ENCODE results near the gene CRIP1.

The CRIP1 gene

DNA sequence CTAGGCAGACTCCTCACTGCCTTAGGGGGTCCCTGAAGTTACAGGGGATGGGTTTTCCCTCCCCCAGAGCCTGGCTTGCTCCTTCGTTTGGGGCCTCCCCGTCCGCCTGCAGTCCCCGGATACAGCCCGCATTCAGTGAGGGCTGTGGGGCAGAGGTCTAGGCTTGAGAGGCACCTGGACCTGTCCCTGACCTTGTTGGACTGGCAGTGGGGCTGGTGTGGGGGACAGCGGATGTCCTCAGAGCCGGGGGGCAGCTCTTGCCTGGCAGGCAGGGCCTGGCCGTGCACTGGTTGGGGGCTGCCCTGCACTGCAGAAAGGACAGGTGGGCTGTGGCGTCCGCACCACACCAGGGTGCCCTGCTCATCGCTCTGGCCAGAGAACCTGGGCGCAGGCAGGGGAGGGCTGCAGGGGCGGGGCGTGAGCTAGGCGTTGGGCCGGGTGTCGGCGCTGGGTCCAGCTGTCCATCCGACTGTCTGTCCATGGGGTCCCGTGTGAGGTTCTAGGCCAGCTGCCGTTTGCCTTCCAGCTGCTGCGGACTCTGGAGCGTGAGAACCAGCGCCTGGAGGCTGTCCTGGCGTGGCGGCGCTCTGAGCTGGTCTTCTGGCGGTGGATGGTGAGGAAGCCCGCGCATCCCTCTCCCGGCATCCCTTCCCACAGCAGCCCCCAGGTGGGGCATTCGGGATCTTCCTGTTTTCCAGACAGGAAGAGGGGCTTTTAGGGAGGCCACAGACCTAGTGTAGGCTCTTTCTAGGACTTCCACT, 10.3 kb downstream of the CRIP1 start:
- no peak overlapping the region for H3K4me3 Mint-ChIP-seq
- H3K36me3 Mint-ChIP-seq (ENCODE audit: low read depth): peaks cover under 1% of the 10 kb centered on the region
- H3K9me3 Mint-ChIP-seq: no peaks in the 10 kb centered on the region
- peaks cover 2% of the 10 kb centered on the region for H3K4me1 Mint-ChIP-seq
- no peaks in the 10 kb centered on the region for H3K27me3 Mint-ChIP-seq
- ATAC-seq: no peak
- no peak for DNase-seq
- no peak overlapping the region for H3K27ac Mint-ChIP-seq

DNA sequence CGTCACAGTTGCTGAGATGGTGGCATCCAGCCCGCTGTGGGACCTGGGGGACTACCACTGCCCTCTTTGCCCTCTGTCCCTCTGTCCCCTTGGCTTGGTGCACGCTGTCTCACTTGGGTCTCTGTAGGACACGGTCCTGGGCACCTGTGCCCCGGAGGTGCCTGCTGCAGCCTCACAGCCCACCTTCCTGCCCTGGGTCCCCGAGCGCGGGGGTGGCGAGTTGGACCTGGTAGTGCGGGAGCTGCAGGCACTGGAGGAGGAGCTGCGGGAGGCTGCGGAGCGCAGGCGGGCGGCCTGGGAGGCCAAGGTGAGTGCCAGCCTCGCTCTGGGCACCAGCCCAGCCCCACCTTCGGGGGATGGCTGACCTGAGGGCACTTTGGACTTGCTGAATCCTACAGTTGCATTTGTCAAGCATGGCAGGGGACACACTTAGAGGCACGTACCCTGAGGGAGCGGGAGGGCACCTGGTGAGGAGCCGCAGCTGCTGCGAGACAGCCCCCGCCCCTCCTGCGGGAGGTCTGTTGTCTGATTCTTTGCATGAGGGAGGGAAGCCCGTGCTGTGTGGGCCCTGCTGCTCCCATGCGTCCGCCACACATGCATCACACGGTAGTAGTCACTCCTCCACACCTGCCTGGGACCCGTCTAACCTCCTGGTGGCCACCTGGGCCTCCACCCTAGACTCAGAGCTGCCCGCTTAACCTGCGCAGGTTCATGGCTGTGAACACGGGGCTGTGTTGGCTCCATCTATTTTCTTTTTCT, 11.2 kb downstream of the CRIP1 start:
- Mint-ChIP-seq H3K4me3 (no peak overlapping the region), H3K4me1 (no peaks in the 10 kb centered on the region), H3K36me3 (ENCODE audit: low read depth) (no peaks in the 10 kb centered on the region), H3K27ac (no peak overlapping the region), H3K27me3 (no peaks in the 10 kb centered on the region), H3K9me3 (no peaks in the 10 kb centered on the region)
- DNase-seq: no peak
- no peak for ATAC-seq

DNA sequence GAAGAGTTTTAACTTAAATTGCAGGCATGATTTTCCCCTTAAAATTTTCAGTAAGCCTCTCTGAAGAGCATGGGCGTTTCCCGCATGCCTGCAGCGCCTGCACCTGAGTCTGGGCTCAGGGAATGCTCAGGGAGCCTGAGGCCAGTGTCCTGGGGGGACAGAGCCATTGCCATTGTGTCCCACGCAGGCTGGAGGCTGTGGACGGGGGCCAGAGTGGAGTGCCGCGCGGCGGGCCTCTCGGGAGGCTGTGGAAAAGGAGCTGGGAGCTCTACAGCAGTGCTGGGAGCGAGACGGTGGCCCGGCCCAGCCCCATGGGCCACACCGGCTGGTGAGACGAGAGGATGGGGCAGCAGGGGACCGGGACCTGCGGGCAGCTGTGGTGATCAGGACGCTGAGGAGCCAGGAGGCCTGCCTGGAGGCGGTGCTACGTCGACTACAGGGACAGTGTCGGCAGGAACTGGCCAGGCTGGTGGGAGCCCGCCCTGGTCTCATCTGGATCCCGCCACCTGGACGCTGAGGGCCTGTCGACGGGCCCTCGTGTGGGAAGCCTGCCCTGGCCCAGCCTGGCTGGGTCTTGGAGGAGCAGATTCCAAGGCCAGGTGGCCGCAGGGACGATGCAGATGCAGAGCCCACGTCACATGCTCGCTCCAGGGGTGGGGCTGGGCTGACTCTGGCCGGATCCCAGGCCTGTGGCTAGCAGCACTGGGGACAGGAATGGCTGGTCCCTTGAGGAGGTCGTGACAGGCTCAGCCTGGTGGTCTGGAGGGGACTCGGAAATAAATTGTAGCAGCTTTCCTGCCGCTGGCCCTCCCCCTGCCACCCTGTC, 12.0 kb downstream of the CRIP1 start:
- H3K27me3 Mint-ChIP-seq: peaks cover 4% of the 10 kb centered on the region
- no peaks in the 10 kb centered on the region for H3K9me3 Mint-ChIP-seq
- H3K27ac Mint-ChIP-seq: no peak overlapping the region
- H3K4me3 Mint-ChIP-seq: no peak overlapping the region
- ATAC-seq: no peak
- DNase-seq: no peak
- no peaks in the 10 kb centered on the region for H3K4me1 Mint-ChIP-seq
- no peaks in the 10 kb centered on the region for H3K36me3 Mint-ChIP-seq (ENCODE audit: low read depth)

DNA sequence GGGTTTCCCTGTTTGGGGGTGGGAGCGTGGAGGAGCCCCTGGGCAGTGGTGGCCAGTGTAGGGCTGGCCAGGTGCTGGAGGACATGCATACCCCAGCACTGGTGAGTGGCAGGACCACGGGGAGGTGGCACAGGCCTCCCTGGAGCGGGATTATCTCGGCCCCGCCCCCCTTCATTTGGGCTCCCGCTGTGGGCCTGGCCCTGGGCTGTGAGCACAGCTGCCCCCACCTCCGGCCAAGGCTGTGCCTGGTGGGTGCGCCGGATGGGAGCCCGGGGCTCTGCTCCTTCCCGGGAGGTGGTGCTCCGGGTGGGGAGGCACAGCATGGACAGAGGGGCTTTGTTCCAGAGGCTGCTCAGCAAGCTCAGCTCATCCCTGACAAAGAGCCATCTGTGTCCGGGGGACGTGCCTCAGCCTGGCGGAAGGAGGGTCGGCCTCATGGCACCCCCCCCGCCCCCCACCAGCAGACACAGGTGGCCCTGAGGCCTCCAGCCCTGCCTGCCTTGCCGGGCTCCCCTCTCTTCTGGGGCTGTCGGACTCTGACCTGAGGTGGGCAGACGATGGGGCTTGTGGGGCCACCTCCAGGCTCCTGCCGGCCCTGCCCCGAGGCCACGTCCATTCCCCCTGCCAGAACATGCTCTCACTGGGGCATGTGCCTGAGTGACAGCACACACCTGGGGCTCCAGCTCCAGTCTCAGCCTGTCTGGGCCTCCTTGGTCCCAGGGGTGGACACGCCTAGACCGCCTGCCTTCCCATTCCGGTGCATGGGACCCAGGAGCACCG, 12.8 kb downstream of the CRIP1 start:
- no peak for DNase-seq

DNA sequence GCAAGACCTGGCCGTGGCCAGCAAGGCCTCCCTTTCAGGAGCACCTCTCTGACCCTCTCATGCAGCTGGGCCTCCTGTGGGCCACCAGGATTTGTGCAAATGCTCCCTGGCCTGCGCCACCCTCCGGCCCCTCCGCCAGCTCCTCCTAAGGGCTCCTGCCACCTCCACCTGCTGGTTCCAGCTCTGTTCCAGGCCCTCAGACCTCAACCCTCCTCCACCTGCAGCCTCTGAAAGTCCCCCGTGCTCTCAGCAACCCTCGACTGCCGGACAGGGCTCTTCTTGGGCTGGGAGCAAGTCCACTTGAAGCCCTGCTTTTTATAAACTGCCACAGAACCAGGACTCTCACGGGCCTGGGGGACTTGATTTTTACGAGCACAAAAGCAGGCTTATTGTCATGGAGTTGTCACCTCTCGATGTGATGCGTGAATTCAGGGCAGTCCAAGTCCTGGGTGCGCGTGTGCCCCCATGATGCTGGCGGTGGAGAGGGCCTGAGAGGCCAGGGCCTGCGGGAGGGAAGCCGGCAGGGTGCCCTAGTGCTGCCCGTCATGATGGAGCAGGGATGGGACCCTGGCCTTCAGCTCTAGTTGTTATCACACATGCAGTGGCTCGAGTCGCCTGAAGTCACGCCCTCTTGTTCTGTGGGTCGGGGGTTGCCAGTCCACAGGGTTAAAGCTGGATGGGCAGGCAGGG, 13.5 kb downstream of the CRIP1 start:
- Mint-ChIP-seq H3K27me3 (peaks cover 5% of the 10 kb centered on the region), H3K9me3 (no peaks in the 10 kb centered on the region), H3K4me1 (no peaks in the 10 kb centered on the region), H3K4me3 (no peak overlapping the region), H3K36me3 (ENCODE audit: low read depth) (no peaks in the 10 kb centered on the region), H3K27ac (no peak overlapping the region)
- ATAC-seq (no peak), DNase-seq (no peak)

More for the DNA sequence above, 12.8 kb downstream of the CRIP1 start:
- H3K36me3 Mint-ChIP-seq (ENCODE audit: low read depth): no peaks in the 10 kb centered on the region
- H3K9me3 Mint-ChIP-seq: no peaks in the 10 kb centered on the region
- H3K27ac Mint-ChIP-seq: no peak overlapping the region
- ATAC-seq: no peak
- H3K4me3 Mint-ChIP-seq: no peak overlapping the region
- no peaks in the 10 kb centered on the region for H3K4me1 Mint-ChIP-seq
- peaks cover 5% of the 10 kb centered on the region for H3K27me3 Mint-ChIP-seq

DNA sequence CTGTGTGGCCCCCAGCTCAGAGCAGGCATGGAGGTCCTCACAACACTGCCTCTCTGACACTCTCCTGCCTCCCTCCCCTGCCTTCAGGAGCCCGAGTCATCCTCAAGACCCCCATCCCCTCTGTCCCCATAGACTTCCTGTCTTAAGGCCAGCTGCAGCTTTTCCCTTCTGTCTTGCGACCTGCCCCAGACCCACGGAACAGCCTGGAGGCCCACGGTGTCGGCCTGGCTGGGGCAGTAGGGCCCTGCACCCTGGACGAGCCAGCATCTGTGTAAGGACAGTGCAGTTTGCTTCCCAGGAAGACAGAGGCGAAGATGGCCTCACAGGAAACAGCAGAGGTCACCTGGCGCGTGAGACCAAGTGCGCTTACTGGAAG, 14.0 kb downstream of the CRIP1 start:
- H3K36me3 Mint-ChIP-seq (ENCODE audit: low read depth): no peaks in the 10 kb centered on the region
- no peak for ATAC-seq
- H3K9me3 Mint-ChIP-seq: no peaks in the 10 kb centered on the region
- H3K4me1 Mint-ChIP-seq: no peaks in the 10 kb centered on the region
- no peak overlapping the region for H3K27ac Mint-ChIP-seq
- H3K4me3 Mint-ChIP-seq: no peak overlapping the region
- peaks cover 5% of the 10 kb centered on the region for H3K27me3 Mint-ChIP-seq
- no peak for DNase-seq

DNA sequence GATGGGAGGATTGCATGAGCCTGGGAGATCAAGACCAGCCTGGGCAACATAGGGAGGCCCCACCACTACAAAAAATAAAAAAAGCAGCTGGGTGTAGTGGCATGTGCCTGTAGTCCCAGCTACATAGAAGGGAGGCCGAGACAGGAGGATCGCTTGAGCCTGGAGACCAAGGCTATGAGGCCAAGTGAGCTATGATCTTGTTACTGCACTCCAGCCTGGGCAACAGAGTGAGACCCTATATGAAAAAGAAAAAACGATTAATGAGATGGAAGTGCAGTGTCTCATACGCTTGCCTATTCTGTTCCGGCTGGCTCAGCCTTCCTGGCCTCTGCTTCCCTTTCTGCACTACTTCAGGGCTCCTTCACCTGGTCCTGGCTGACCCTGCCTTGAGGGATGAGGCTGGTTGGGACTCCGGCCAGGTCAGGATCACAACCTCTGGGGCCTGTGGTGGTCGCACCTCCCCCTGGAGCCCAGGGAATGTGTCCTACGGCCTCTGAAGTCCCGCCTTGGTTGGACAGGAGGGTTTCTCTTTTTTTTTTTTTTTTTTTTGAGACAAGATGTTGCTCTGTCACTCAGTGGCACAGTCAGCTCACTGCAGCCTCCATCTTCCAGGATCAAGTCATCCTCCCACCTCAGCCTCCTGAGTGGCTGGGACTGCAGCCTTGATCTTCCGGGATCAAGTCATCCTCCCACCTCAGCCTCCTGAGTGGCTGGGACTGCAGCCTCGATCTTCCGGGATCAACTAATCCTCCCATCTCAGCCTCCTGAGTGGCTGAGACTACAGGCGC, 15.0 kb downstream of the CRIP1 start:
- Mint-ChIP-seq H3K36me3 (ENCODE audit: low read depth) (no peaks in the 10 kb centered on the region), H3K27me3 (peaks cover 5% of the 10 kb centered on the region), H3K4me1 (no peaks in the 10 kb centered on the region), H3K9me3 (no peaks in the 10 kb centered on the region), H3K27ac (no peak overlapping the region), H3K4me3 (no peak overlapping the region)
- no peak for DNase-seq
- ATAC-seq: no peak

DNA sequence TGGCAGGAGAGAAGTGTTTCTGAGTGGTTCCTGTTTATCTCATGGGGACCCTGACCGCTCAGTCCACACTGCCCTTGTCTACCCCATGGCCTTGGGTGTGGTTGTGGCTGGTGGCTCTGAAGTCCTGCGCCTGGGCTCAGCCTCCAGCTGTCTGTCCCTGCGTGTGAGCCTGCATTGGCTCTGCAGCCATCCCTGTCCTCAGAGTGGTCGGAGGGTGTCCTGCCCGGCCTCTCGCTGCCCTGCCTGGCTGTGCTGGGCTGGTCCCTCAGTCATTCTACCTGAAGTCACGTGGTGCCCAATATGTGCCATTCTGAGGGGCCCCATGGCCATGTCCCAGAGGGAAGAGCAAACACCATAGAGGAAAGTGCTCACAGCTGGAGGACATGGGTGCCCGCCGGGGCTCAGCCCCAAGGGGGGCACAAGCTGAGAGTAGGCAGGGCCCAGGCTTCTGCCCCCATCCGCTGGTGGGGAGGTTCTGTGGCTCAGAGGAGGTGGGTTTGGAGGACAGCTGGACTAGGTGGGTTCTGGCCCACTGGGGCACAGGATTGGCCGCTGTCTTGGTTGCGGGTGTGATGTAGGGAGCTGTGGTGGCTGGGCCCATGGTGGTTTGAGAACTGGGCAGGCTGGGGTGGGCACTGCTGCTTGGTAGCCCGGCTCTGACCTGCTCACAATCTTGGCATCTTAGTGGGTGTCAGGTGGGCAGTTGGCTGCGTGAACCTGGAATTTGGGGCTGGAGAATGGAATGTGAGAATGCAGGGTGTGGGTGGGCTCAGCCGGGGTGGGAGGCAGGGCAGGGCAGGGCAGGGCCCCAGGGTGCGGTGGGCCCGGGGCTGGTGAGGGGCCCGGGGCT, 16.0 kb downstream of the CRIP1 start:
- DNase-seq (no peak), ATAC-seq (no peak)
- Mint-ChIP-seq H3K27me3 (peaks cover 8% of the 10 kb centered on the region), H3K36me3 (ENCODE audit: low read depth) (no peaks in the 10 kb centered on the region), H3K4me1 (peaks cover 2% of the 10 kb centered on the region), H3K4me3 (no peak overlapping the region), H3K27ac (no peak overlapping the region), H3K9me3 (no peaks in the 10 kb centered on the region)

DNA sequence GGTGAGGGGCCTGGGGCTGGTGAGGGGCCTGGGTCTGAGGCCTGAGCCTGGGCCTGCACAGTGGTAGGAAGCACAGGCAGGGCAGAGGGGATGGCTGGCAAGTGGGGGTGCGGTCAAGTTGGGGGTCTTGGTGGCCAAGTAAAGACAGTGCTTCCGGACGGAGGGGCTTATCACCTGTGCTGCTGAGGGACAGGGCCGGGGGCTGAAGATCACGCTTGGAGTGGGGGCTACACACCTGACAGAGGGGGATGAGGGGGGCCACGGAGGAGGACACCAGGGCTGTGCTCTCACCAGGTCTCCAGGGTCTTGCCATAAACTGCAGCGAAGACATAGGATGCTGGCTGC, 16.6 kb downstream of the CRIP1 start:
- Mint-ChIP-seq H3K27ac (no peak overlapping the region), H3K9me3 (no peaks in the 10 kb centered on the region), H3K4me1 (peaks cover 4% of the 10 kb centered on the region), H3K36me3 (ENCODE audit: low read depth) (no peaks in the 10 kb centered on the region), H3K27me3 (peaks cover 12% of the 10 kb centered on the region), H3K4me3 (no peak overlapping the region)
- no peak for ATAC-seq
- no peak for DNase-seq

DNA sequence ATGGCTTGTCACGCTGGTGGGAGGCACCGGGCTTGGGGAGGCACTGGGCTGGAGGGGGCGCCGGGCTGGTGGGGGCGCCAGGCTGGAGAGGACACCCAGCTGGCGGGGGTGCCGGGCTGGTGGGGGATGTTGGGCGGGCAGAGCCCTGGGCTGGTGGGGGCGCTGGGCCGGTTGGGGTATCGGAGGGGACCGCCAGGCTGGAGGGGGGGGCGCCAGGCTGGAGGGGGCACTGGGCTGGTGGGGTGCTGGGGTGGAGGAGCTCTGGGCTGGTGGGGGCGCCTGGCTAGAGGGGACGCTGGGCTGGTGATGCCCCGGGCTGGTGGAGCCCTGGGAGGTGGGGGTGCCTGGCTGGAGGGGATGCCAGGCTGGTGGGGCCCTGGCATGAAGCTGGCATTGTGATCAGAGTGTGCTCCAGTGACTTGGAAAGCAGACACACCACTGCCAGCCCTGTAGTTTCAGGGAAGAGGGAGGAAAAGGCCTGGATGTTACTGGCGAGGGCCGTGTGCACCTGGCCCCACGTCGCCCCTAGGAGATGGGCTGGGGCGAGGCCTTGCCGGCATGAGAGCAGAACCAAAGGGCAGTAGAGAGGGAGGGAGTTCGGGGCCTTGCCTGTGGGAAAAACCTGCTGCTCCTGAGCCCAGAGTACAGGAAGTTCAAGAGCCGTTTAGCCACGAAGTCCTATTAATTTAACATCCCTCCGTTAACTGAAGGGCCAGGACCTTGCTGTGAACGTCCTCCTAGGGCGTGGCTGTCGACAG, 17.4 kb downstream of the CRIP1 start:
- H3K4me3 Mint-ChIP-seq: no peak overlapping the region
- peaks cover 16% of the 10 kb centered on the region for H3K27me3 Mint-ChIP-seq
- no peaks in the 10 kb centered on the region for H3K9me3 Mint-ChIP-seq
- no peak overlapping the region for H3K27ac Mint-ChIP-seq
- DNase-seq (no peak), ATAC-seq (no peak)
- no peaks in the 10 kb centered on the region for H3K36me3 Mint-ChIP-seq (ENCODE audit: low read depth)
- H3K4me1 Mint-ChIP-seq: peaks cover 4% of the 10 kb centered on the region

DNA sequence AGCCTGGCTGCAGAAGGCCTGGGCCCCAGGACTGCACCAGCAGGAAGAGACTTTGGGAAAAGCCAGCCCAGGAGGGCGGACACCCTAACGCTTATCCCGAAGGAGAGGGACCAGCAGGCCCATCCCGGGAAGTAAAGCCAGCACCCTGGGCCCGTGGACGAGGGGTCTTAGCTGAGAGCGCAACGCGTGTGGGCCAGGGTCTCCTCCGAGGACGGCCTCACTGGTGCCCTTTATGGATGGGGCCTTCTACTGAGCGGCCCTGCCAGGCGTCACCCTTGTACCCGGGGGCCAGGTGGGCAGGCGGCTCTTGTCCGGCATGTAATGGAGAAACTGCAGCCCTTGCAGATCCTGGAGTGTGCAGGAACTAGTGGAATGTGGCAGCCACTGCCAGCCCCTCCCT, 18.4 kb downstream of the CRIP1 start:
- Mint-ChIP-seq H3K4me1 (peaks cover 4% of the 10 kb centered on the region), H3K9me3 (no peaks in the 10 kb centered on the region), H3K27me3 (peaks cover 16% of the 10 kb centered on the region), H3K4me3 (no peak overlapping the region), H3K27ac (no peak overlapping the region), H3K36me3 (ENCODE audit: low read depth) (no peaks in the 10 kb centered on the region)
- DNase-seq (no peak), ATAC-seq (no peak)

DNA sequence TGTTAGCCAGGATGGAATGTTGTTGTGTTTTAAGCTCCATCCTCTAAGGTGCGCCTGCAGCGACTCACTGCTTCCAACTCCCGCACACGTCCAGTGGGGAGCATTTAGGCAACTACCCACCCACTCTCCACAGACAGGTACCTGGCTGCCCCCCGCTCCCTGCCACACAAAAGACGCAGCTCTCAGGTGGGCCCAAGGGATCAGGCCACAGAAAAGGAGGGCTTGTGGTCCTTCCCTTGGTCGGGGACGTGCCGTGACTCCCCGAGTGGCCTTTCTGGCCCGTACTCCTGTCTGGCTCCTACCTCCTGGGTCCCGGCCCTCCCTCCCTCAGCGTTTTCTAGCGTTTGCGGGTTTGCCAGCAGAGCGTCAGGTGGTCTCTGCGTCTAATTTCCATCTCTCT, 20.6 kb downstream of the CRIP1 start:
- no peaks in the 10 kb centered on the region for H3K36me3 Mint-ChIP-seq (ENCODE audit: low read depth)
- ATAC-seq (no peak), DNase-seq (no peak)
- H3K4me1 Mint-ChIP-seq: peaks cover 4% of the 10 kb centered on the region
- no peak overlapping the region for H3K4me3 Mint-ChIP-seq
- no peak overlapping the region for H3K27ac Mint-ChIP-seq
- H3K9me3 Mint-ChIP-seq: no peaks in the 10 kb centered on the region
- H3K27me3 Mint-ChIP-seq: peaks cover 27% of the 10 kb centered on the region

Data from activated naive CD8-positive, alpha-beta T cell treated with anti-CD3 and anti-CD28 coated beads, Interleukin-2, amount 50 U/mL, for 24 hours (primary cell).